NCI-H2029 (cell line): Measurements from ENCODE around the gene ANKRD31.
"Not testable (repeated sequence)": the region's sequence is repeated elsewhere in the genome, so short reads cannot be mapped to it uniquely, and the experiment has no call there.

ENCODE experiments used
- DNase-seq: peaks from one replicate; lab custom pipeline; 2025; lab: John Stamatoyannopoulos, UW

ANKRD31 gene

GRCh38 chr5:75140277-75140676 lies 96.4 kb downstream of the ANKRD31 start:
- no peak for DNase-seq

GRCh38 chr5:75138689-75139088 lies 98.0 kb downstream of the ANKRD31 start:
- no peak for DNase-seq

- no peak for DNase-seq
Observed at GRCh38 chr5:75130818-75131349, 105.8 kb downstream of the ANKRD31 start.

GRCh38 chr5:75116856-75117255 lies 119.8 kb downstream of the ANKRD31 start:
- no peak for DNase-seq

- DNase-seq: not testable (repeated sequence)
Observed at GRCh38 chr5:75114311-75114710, 122.4 kb downstream of the ANKRD31 start.

GRCh38 chr5:75113354-75114113 lies 123.1 kb downstream of the ANKRD31 start:
- no peak for DNase-seq

- no peak for DNase-seq
Observed at GRCh38 chr5:75108931-75109596, 127.6 kb downstream of the ANKRD31 start.

- DNase-seq: no peak
Observed at GRCh38 chr5:75108515-75108914, 128.2 kb downstream of the ANKRD31 start.

GRCh38 chr5:75095956-75096355 lies 140.7 kb downstream of the ANKRD31 start:
- not testable (repeated sequence) for DNase-seq

- DNase-seq: no peak
Observed at GRCh38 chr5:75091597-75091996, 145.1 kb downstream of the ANKRD31 start.

GRCh38 chr5:75089662-75090061 lies 147.0 kb downstream of the ANKRD31 start:
- DNase-seq: no peak

GRCh38 chr5:75089137-75089536 lies 147.5 kb downstream of the ANKRD31 start:
- no peak for DNase-seq

GRCh38 chr5:75088648-75089047 lies 148.0 kb downstream of the ANKRD31 start:
- DNase-seq: no peak

GRCh38 chr5:75081510-75081909 lies 155.2 kb downstream of the ANKRD31 start:
- no peak for DNase-seq

- DNase-seq: not testable (repeated sequence)
Observed at GRCh38 chr5:75079346-75079745, 157.3 kb downstream of the ANKRD31 start.

- no peak for DNase-seq
Observed at GRCh38 chr5:75078027-75078426, 158.7 kb downstream of the ANKRD31 start.

- DNase-seq: no peak
Observed at GRCh38 chr5:75072061-75072460, 164.6 kb downstream of the ANKRD31 start.

- DNase-seq: no peak
Observed at GRCh38 chr5:75071100-75071499, 165.6 kb downstream of the ANKRD31 start.

- no peak for DNase-seq
Observed at GRCh38 chr5:75067434-75067833, 169.2 kb downstream of the ANKRD31 start.

- DNase-seq: no peak
Observed at GRCh38 chr5:75062925-75063531, 173.7 kb downstream of the ANKRD31 start.

GRCh38 chr5:75059912-75060545 lies 176.6 kb downstream of the ANKRD31 start:
- DNase-seq: no peak

- DNase-seq: no peak
Observed at GRCh38 chr5:75058986-75059535, 177.6 kb downstream of the ANKRD31 start.
